PFSK-1 (cell line): ENCODE data around the gene TCP11L1.

Experiments used
- FOXP2 ChIP-seq: optimal IDR thresholded peaks from 2 replicates; pipeline ENCODE3; 2011; ENCODE audit warnings: borderline replicate concordance, control low read depth, inconsistent platforms; ENCODE audit not compliant: insufficient read depth; ENCODE audit errors: extremely low read length, extremely low read depth
- POLR2AphosphoS5 ChIP-seq: IDR thresholded peaks from 2 replicates; pipeline ENCODE4 v1.6.1; 2012; ENCODE audit warnings: low read depth, mild to moderate bottlenecking, control low read depth, low read length, moderate library complexity
- REST ChIP-seq, 2 experiments: IDR thresholded peaks; 2 replicates each; pipeline versions ENCODE4 v1.6.1 to v1.8.0; 2011 to 2012; ENCODE audit warnings: low read depth in 2 of 2, low read length in 2 of 2, control low read depth in 1 of 2, inconsistent platforms in 1 of 2, mild to moderate bottlenecking in 1 of 2, moderate library complexity in 1 of 2; ENCODE audit not compliant: insufficient read depth in 1 of 2
- SIN3A ChIP-seq: IDR thresholded peaks from 2 replicates; pipeline ENCODE4 v1.6.1; 2012; ENCODE audit warnings: mild to moderate bottlenecking, low read length, moderate library complexity, borderline replicate concordance; ENCODE audit not compliant: insufficient read depth
- TAF1 ChIP-seq: IDR thresholded peaks from 2 replicates; pipeline ENCODE4 v1.6.1; 2012; ENCODE audit warnings: low read length, control low read depth, borderline replicate concordance; ENCODE audit not compliant: insufficient read depth

Gene TCP11L1

GRCh38 chr11:33013755-33014154, 25.6 kb upstream of the TCP11L1 start:
- no peak for TF ChIP-seq SIN3A
- no peak for TF ChIP-seq FOXP2
- no peak for TF ChIP-seq POLR2AphosphoS5
- no peak for TF ChIP-seq REST (IDR thresholded peaks at IDR 0.05; ENCODE audit: insufficient read depth in 1 of 2, low read depth in 2 of 2, low read length in 2 of 2)
- no peak for TF ChIP-seq TAF1

- peak; percentile 68 for TF ChIP-seq FOXP2
- peak; percentile 83 for TF ChIP-seq POLR2AphosphoS5
- no peak for TF ChIP-seq REST (IDR thresholded peaks at IDR 0.05; ENCODE audit: insufficient read depth in 1 of 2, low read depth in 2 of 2, low read length in 2 of 2)
- TF ChIP-seq SIN3A: no peak
These were observed 23.5 kb upstream of the TCP11L1 start, which contains the start of gene DEPDC7 for GRCh38 chr11:33015621-33016551. Gene DEPDC7, plus strand, starts transcription at chr11:33015878. Its CDS starts 78 bp downstream, at chr11:33015956.

GRCh38 chr11:33016654-33017053, 22.7 kb upstream of the TCP11L1 start:
- no peak for TF ChIP-seq POLR2AphosphoS5
- TF ChIP-seq REST (IDR thresholded peaks at IDR 0.05; ENCODE audit: insufficient read depth in 1 of 2, low read depth in 2 of 2, low read length in 2 of 2): no peak
- TF ChIP-seq FOXP2: no peak
- no peak for TF ChIP-seq TAF1
- no peak for TF ChIP-seq SIN3A

GRCh38 chr11:33017478-33017877, 21.9 kb upstream of the TCP11L1 start:
- TF ChIP-seq REST (IDR thresholded peaks at IDR 0.05; ENCODE audit: insufficient read depth in 1 of 2, low read depth in 2 of 2, low read length in 2 of 2): no peak
- TF ChIP-seq SIN3A: no peak
- no peak for TF ChIP-seq FOXP2
- TF ChIP-seq POLR2AphosphoS5: no peak
- TF ChIP-seq TAF1: no peak
